Measurements from ENCODE around the gene PDE4DIP.
"Not testable (repeated sequence)": the region's sequence is repeated elsewhere in the genome, so short reads cannot be mapped to it uniquely, and the experiment has no call there.

Gene PDE4DIP

GRCh38 chr1:148975866-148976537, 131.8 kb downstream of the PDE4DIP start:
- not testable (repeated sequence) for DNase-seq (ENCODE audit: low read depth)

DNA sequence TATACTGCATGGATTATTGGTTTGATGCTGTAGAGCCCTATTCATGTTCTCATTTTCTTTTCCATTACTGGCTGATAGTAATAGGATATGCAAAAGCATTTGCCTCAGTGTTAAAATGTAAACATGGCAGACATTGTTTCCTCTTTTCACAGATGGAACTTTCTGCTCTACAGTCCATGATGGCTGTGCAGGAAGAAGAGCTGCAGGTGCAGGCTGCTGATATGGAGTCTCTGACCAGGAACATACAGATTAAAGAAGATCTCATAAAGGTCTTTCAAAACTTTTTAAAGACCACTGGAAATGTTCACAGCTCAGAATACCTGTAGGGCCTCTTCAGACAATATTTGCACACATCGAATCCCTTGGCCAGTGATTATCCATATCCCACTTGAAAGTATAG, 133.6 kb downstream of the PDE4DIP start:
- not testable (repeated sequence) for DNase-seq (ENCODE audit: low read depth)

DNA sequence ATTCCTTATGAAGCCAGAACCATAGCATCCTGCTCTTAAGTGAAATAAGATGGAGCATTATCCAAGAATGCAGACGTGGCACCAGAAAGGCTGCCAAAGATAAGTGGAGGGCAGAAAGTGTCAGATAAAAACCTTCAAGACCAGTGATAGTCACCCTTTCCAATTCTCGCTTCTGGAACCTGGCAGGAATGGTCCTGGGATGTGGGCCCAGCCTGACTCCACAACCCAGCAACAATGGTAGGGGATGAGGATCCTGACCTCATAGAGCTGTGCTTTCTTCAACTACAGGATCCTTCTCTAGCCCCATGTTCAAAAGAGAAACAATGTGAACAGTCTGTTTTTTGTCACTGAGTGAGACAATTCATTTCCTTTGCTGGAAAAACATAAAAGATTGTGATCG, 145.2 kb downstream of the PDE4DIP start:
- DNase-seq (ENCODE audit: low read depth) = not testable (repeated sequence)

DNA sequence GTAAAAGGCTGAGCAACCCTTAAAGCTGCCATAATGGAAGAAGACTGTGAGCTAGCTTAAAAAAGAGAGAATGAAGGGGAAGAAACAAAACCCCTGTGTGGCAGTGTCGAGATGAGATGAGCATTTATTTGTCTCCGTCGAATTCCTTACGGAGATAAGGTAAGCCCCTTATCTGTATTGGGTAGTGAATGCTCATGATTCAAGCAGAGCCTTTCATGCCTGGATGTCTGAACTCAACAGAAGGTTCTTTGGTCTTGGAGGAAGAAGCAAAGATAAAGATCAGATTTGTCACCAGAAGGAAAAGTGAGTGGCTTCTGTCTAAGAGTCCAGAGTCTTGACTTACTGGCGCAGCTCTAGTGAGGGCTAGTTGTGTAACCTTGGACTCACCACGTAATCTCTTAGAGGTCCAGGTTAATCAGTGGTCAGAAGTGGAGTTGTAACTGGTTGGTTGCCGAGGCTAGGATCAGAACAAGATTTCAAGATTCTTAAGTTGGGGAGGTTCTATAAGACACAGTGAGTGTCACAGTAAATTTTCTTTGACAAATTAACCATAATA, 146.1 kb downstream of the PDE4DIP start:
- DNase-seq (ENCODE audit: low read depth) = not testable (repeated sequence)

- DNase-seq (ENCODE audit: low read depth) = not testable (repeated sequence)
Observed at GRCh38 chr1:148991818-148992217, 147.6 kb downstream of the PDE4DIP start.

GRCh38 chr1:148992364-148992763, 148.1 kb downstream of the PDE4DIP start:
- DNase-seq (ENCODE audit: low read depth) = not testable (repeated sequence)

- not testable (repeated sequence) for DNase-seq (ENCODE audit: low read depth)
Observed at GRCh38 chr1:148996449-148997224, 152.4 kb downstream of the PDE4DIP start.

GRCh38 chr1:148997405-148997804, 153.2 kb downstream of the PDE4DIP start:
- DNase-seq (ENCODE audit: low read depth) = not testable (repeated sequence)

DNA sequence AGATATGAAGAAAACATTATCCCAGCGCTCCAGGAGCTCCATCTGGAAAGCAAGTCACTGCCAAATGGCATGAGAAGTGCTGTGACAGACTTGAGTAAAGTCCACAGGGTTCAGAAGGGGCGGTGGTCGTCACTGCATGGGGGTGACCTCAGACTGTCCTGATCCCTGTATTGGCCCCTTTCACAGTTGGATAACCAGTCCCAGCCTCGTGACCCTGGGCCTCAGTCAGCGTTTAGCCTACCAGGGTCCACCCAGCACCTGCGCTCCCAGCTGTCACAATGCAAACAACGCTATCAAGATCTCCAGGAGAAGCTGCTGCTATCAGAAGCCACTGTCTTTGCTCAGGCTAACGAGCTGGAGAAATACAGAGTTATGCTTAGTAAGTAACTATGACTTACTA, 158.4 kb downstream of the PDE4DIP start:
- not testable (repeated sequence) for DNase-seq (ENCODE audit: low read depth)

DNA sequence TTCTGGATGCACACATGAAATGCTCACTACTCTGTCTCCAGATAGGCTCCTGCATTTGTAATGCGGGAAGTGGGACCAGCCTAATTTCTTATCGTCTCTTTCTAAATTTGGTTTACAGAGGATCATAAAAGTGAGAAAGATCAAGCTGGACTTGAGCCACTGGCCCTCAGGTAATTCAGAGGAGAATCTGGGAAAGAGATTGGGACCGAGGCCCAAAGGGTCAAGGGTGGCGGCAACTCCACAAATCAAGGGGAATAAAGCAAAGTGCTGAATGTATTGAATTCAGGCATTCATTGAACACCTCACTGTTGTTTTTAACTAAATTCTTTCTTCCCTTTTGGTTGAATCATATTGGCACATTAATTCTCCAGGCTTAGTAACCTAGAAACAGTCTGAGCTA, 164.1 kb downstream of the PDE4DIP start:
- not testable (repeated sequence) for DNase-seq (ENCODE audit: low read depth)

DNA sequence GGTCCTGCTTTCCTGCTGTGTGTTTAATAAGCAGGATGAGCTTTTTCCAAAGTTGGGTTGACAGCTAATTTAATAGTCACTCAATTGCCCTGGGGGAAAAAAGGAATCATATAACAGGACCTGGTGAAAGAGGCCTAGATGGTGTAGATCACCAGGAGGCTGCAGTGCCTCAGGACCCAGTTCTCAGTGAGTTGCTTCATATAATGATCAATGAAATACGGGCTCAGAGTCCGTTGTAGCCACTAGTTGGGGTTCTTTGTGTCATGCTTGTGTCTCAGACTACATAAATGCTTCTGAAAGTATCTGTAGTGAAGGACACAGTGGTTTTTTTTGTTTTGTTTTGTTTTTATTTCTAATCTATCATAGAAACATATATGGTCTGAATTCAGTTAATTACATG, 164.5 kb downstream of the PDE4DIP start:
- not testable (repeated sequence) for DNase-seq (ENCODE audit: low read depth)

GRCh38 chr1:149009761-149010160, 165.5 kb downstream of the PDE4DIP start:
- not testable (repeated sequence) for DNase-seq (ENCODE audit: low read depth)

- DNase-seq (ENCODE audit: low read depth) = not testable (repeated sequence)
Observed at GRCh38 chr1:149012599-149012998, 168.4 kb downstream of the PDE4DIP start.

GRCh38 chr1:149013513-149013912, 169.3 kb downstream of the PDE4DIP start:
- not testable (repeated sequence) for DNase-seq (ENCODE audit: low read depth)

DNA sequence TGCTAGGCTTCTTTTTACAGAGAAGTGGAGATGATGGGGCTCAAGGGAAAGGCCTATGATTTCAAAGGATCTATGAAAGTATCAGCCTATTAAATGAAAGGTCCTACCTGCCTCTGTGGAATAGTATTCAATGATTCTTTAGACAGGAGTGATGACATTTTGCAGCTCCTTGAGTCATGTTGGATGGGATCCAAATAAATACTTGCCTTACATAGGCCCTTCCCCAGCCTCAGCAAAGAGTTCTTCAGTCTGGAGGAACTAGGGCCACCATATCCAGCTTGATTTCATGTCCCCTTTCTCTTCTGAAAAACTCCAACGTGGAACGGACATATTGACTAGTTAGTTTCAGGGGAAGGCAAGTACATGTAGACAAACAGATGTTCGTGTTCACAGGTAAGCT, 171.3 kb downstream of the PDE4DIP start:
- not testable (repeated sequence) for DNase-seq (ENCODE audit: low read depth)

DNA sequence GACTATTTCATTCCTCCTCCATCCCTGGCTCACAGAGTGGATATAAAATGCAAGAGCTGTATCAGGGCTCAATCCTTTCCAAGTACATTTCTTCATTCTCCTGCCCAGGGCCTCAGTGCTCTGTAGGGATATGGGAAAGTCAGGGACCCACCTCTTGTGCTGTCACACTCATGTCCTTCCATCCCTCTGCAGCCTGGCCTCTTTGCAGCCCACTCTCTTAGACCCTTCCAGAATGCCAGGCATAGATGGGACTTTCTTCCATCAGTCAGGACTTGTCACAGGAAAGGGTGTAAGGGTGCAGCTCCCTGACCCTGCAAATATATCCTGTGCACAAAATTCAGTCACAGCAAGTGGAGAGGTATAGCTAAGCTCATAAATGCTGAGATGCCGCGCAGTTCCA, 172.4 kb downstream of the PDE4DIP start:
- DNase-seq (ENCODE audit: low read depth) = not testable (repeated sequence)

GRCh38 chr1:149018577-149018976, 174.3 kb downstream of the PDE4DIP start:
- DNase-seq (ENCODE audit: low read depth) = not testable (repeated sequence)

GRCh38 chr1:149024327-149024726, 180.1 kb downstream of the PDE4DIP start:
- DNase-seq (ENCODE audit: low read depth) = not testable (repeated sequence)

- DNase-seq (ENCODE audit: low read depth) = not testable (repeated sequence)
Observed at GRCh38 chr1:149033916-149034315, 189.7 kb downstream of the PDE4DIP start.

- DNase-seq (ENCODE audit: low read depth) = not testable (repeated sequence)
Observed at GRCh38 chr1:149043056-149043455, 198.8 kb downstream of the PDE4DIP start.

DNA sequence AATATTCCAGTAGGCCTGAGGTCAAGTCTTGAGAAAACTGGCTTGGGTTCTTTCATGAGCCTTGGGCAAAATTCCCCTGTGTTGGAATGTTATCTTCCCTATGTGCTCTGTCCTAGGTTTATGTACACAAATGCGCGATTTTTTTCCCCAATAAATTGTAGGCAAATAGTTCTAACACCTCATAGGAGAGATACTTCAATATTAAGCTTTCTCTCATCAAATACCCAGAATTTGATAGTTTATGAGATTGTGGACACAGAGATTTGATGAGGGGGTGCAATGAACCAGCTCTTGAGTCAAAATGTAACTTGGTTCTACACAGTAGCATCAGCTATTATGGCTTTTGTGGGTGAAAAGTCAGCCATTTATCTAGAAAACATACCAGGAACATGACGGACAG, 220.4 kb downstream of the PDE4DIP start:
- not testable (repeated sequence) for DNase-seq (ENCODE audit: low read depth)

- DNase-seq (ENCODE audit: low read depth) = not testable (repeated sequence)
Observed at GRCh38 chr1:149075505-149076127, 231.4 kb downstream of the PDE4DIP start.

Measured in activated T-helper 1 cell treated with Interleukin-2 at 50 U/mL for 16 hours (primary cell).